ENCODE data around the gene OR5D16.

- TF ChIP-seq EZH2phosphoT487 (IDR thresholded peaks at IDR 0.05; ENCODE audit: low read depth) (no peak), CTCF (IDR thresholded peaks at IDR 0.05; ENCODE audit: low read depth, low read length) (no peak)
Measured at GRCh38 chr11:55854704-55855103, 16.2 kb downstream of the OR5D16 start.

Measured in OCI-LY3 (cell line).